HG03558 (cell line): ENCODE measurements around the gene ANKS4B.
"Not testable (repeated sequence)": the region's sequence is repeated elsewhere in the genome, so short reads cannot be mapped to it uniquely, and the experiment has no call there.

ENCODE experiments used
- ATAC-seq: cut with Tn5 transposase; IDR thresholded peaks from one replicate; pipeline ENCODE4 v1.9.1; 2021; ENCODE audit warnings: moderate number of reproducible peaks; ENCODE audit not compliant: unreplicated experiment; ENCODE audit errors: extremely low read depth

Gene ANKS4B

DNA sequence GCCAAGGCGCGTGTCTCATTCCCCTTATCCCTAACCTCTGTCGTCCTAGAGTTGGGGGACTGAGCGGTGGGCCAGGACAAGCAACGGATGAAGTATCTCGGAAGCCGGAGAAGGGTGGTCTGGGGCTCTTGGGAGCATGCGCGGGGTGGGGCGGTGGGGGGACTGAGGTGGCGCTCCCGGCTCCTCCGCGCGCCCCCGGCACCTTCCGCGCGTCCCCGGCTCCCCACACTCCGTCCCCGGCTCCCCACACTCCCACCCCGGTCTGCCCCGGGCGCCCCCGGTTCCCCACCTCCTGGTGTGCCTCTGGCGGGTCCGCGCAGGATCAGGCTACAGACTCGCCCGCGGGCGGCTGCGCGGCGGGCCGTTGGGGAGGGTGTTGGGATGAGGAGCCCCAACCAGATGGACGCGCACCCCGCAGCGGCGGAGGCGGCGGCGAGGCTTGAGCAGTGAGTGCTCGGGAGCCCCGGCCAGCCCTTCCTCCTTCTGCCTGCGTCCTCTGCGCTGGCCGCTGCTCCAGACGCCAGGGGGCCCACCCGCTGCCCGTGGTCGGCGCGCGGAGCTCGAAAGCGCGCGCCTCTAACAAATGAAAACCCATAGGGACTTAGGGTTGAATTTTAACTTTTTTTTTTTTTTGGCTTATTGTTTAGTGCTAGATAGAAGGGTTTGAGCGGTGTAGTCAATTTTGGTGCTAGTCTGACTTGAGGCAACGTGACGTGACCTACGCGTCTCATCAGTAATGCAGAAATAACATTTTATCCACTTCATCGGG, 50.2 kb downstream of the ANKS4B start:
- no peak for ATAC-seq

DNA sequence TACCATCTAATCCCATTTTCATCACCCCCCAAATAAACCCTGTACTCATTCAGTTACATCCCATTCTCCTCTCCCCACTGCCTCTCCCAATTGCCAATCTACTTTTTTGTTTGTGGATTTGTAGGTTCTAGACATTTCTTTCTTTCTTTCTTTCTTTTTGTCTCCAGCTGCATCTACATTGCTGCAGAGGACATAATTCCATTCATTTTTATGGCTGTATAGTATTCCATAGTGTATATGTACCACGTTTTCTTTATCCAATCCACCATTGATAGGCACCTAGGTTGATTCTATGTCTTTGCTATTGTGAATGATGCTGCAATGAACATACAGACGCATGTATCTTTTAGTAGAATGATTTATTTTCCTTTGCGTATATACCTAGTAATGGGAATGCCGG, 50.9 kb downstream of the ANKS4B start:
- ATAC-seq = no peak

GRCh38 chr16:21285314-21285713, 51.8 kb downstream of the ANKS4B start:
- ATAC-seq = no peak

DNA sequence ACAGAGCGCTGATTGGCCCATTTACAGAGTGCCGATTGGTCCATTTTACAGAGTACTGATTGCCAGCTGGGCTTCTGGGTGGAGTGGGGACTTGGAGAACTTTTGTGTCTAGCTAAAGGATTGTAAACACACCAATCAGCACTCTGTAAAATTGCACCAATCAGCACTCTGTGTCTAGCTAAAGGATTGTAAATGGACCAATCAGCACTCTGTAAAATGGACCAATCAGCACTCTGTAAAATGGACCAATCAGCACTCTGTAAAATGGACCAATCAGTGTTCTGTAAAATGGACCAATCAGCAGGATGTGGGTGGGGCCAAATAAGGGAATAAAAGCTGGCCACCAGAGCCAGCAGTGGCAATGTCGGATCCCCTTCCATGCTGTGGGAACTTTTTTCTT, 56.3 kb downstream of the ANKS4B start:
- not testable (repeated sequence) for ATAC-seq

GRCh38 chr16:21300309-21301167, 67.0 kb downstream of the ANKS4B start:
- ATAC-seq = no peak

GRCh38 chr16:21301168-21301894, 67.8 kb downstream of the ANKS4B start:
- no peak for ATAC-seq

DNA sequence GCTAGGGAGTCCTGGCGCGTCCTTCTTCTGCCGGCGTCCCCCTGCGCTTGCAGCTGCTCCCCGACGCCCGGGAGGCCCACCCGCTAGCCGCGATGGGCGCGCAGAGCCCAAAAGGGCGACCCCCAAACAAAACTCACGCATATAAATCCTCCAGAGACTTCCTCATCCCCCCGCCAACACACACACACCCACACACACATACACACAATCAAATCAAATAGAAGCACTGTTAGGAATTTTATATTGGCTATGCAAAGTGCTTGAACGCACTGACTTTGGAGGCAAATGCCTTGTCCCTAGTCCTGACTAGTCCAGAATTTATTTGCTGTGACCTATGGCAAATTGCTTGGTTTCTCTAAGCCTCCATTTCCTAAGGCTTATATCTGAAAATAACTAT, 68.4 kb downstream of the ANKS4B start:
- no peak for ATAC-seq

- ATAC-seq = no peak
Observed at GRCh38 chr16:21302454-21302853, 69.0 kb downstream of the ANKS4B start.

GRCh38 chr16:21302898-21303528, 69.5 kb downstream of the ANKS4B start:
- no peak for ATAC-seq
